ENCODE data around the gene PCDHGA4.
"Not testable (repeated sequence)": the region's sequence is repeated elsewhere in the genome, so short reads cannot be mapped to it uniquely, and the experiment has no call there.

The PCDHGA4 gene

DNA sequence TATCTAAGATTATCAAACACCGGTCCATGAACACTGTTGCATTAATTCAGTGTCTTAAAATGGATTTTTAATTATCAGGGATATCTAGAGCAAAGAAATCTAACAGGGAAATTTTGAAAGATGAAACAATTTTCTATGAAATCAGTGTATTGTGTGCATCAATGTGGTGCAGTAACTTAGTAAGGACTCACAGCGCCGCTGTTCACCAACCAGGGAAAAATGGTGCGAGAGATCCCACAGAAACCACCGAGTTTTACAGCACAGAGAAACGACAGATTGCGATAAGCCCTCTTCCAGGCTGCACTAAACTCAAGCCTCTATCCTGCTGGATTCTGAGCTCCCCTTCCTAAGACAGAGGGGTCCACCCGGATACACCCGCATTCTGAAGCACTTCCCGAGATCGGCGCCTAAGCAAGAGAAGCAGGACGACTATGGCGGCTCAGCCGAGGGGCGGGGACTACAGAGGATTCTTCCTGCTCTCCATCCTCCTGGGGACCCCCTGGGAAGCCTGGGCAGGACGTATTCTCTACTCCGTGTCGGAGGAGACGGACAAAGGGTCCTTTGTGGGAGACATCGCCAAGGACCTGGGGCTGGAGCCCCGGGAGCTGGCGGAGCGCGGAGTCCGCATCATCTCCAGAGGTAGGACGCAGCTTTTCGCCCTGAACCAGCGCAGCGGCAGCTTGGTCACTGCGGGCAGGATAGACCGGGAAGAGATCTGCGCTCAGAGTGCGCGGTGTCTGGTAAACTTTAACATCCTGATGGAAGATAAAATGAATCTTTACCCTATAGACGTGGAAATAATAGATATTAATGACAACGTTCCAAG lies 27.9 kb downstream of the PCDHGA4 start, which contains the start of gene PCDHGA7:
Gene PCDHGA7 (plus strand): TSS at position 274 of the 826 bp plus-strand sequence. CDS start 158 bp downstream, at position 432.
- in situ Hi-C loops (cut with MboI; ENCODE audit: low sequenced_read_pairs), result no loop called here

DNA sequence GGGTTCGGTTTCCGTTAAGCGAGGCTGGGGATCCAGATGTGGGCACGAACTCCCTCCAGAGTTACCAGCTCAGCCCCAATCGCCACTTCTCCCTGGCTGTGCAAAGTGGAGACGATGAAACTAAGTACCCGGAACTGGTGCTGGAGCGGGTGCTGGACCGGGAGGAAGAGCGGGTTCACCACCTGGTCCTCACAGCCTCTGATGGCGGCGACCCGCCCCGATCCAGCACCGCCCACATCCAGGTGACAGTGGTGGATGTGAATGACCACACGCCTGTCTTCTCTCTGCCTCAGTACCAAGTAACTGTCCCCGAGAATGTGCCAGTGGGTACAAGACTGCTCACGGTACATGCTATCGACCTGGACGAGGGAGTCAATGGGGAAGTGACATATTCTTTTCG lies 28.5 kb downstream of the PCDHGA4 start:
- in situ Hi-C loops (cut with MboI; ENCODE audit: low sequenced_read_pairs), result no loop called here

DNA sequence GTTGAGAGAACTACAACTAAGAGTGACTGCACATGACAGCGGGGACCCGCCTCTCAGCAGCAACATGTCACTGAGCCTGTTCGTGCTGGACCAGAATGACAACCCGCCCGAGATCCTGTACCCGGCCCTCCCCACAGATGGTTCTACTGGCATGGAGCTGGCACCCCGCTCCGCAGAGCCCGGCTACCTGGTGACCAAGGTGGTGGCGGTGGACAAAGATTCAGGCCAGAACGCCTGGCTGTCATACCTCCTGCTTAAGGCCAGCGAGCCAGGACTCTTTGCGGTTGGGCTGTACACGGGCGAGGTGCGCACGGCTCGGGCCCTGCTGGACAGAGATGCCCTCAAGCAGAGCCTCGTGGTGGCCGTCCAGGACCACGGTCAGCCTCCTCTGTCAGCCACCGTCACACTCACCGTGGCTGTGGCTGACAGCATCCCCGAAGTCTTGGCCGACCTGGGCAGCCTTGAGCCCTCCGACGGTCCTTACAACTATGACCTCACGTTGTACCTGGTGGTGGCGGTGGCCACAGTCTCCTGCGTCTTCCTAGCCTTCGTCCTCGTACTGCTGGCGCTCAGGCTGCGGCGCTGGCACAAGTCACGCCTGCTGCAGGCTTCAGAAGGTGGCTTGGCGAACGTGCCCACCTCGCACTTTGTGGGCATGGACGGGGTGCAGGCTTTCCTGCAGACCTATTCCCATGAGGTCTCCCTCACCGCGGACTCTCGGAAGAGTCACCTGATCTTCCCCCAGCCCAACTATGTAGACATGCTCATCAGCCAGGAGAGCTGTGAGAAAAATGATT lies 29.8 kb downstream of the PCDHGA4 start:
- in situ Hi-C loops (cut with MboI; ENCODE audit: low sequenced_read_pairs), result no loop called here

DNA sequence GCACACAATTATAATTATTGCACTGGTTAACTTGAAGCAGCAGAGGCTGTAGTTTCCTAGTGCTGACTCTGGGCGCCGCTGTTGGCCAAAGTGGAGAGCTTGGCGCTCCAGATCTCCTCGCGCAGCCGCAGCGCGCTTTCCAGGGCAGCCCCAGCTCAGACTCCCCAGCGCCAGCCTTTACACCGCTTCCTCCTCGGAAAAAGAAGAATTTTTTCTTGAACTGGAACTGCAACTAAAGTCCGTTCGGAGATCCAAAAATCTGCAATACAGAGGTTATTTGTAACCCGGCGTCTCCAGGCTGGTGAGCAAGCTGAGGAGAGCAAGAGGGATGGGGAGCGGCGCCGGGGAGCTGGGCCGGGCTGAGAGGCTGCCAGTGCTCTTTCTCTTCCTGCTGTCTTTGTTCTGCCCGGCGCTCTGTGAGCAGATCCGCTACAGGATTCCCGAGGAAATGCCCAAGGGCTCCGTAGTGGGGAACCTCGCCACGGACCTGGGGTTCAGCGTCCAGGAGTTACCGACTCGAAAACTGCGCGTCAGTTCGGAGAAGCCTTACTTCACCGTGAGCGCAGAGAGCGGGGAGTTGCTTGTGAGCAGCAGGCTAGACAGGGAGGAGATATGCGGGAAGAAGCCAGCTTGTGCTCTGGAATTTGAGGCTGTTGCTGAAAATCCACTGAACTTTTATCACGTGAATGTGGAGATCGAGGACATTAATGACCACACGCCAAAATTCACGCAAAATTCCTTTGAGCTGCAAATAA lies 32.9 kb downstream of the PCDHGA4 start, which contains the start of gene PCDHGB4:
Gene PCDHGB4 (plus strand): TSS at position 142 of the 755 bp plus-strand sequence. CDS start 187 bp downstream, at position 329.
- in situ Hi-C loops (cut with MboI; ENCODE audit: low sequenced_read_pairs), result not testable (repeated sequence)

DNA sequence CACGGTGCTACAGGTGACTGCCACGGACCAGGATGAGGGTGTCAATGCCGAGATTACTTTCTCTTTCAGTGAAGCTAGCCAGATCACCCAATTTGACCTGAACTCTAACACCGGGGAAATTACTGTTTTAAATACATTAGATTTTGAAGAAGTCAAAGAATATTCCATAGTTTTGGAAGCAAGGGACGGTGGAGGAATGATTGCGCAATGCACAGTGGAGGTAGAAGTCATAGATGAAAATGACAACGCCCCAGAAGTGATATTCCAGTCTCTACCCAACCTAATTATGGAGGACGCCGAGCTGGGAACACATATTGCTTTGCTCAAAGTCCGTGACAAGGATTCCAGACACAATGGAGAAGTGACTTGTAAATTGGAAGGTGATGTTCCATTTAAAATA lies 33.8 kb downstream of the PCDHGA4 start:
- in situ Hi-C loops (cut with MboI; ENCODE audit: low sequenced_read_pairs), result no loop called here

DNA sequence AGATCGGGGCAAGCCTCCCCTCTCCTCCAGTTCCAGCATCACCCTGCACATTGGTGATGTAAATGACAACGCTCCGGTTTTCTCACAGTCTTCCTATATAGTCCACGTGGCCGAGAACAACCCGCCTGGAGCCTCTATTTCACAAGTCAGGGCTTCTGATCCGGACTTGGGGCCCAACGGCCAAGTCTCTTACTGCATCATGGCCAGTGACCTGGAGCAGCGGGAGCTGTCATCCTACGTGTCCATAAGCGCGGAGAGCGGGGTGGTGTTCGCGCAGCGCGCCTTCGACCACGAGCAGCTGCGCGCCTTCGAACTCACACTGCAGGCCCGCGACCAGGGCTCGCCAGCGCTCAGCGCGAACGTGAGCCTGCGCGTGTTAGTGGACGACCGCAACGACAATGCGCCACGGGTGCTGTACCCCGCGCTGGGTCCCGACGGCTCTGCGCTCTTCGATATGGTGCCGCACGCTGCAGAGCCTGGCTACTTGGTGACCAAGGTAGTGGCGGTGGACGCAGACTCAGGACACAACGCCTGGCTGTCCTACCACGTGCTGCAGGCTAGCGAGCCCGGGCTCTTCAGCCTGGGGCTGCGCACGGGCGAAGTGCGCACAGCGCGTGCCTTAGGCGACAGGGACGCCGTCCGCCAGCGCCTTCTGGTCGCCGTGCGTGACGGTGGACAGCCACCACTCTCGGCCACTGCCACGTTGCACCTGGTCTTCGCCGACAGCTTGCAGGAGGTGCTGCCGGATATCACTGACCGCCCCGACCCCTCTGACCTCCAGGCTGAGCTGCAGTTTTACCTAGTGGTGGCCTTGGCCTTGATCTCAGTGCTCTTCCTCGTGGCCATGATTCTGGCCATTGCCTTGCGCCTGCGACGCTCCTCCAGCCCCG lies 34.6 kb downstream of the PCDHGA4 start:
- in situ Hi-C loops (cut with MboI; ENCODE audit: low sequenced_read_pairs), result no loop called here

DNA sequence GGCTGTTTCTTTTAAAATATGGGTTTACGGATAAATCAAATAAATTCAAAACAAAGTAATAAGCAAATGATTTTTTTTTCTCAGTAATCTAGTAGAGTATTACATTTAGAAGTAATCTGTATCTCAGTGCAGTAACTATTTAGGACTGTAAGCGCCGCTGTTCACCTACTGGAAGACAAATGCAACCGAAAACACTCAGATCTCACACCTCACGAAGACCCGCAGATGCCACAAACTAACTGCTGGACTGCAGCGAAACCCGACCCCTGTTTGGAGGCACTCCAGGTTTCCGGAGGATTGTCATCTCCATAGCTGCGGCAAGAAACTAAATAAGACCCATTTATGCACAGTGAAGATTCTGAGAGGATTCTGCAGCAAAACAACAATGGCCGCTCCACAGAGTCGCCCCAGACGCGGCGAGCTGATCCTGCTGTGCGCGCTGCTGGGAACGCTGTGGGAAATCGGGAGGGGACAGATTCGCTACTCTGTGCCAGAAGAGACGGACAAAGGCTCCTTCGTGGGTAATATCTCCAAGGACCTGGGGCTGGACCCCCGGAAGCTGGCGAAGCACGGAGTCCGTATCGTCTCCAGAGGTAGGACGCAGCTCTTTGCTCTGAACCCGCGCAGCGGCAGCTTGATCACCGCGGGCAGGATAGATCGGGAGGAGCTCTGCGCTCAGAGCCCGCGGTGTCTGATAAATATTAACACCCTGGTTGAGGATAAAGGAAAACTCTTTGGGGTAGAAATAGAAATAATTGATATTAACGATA lies 37.8 kb downstream of the PCDHGA4 start, which contains the start of gene PCDHGA8:
Gene PCDHGA8 (plus strand): TSS at position 205 of the 770 bp plus-strand sequence. CDS start 181 bp downstream, at position 386.
- in situ Hi-C loops (cut with MboI; ENCODE audit: low sequenced_read_pairs), result no loop called here

DNA sequence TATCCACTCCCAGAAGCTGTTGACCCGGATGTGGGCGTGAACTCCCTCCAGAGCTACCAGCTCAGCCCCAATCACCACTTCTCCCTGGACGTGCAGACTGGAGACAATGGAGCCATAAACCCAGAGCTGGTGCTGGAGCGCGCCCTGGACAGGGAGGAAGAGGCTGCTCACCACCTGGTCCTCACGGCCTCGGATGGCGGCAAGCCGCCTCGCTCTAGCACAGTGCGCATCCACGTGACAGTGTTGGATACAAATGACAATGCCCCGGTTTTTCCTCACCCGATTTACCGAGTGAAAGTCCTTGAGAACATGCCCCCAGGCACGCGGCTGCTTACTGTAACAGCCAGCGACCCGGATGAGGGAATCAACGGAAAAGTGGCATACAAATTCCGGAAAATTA lies 38.4 kb downstream of the PCDHGA4 start:
- in situ Hi-C loops (cut with MboI; ENCODE audit: low sequenced_read_pairs), result no loop called here

DNA sequence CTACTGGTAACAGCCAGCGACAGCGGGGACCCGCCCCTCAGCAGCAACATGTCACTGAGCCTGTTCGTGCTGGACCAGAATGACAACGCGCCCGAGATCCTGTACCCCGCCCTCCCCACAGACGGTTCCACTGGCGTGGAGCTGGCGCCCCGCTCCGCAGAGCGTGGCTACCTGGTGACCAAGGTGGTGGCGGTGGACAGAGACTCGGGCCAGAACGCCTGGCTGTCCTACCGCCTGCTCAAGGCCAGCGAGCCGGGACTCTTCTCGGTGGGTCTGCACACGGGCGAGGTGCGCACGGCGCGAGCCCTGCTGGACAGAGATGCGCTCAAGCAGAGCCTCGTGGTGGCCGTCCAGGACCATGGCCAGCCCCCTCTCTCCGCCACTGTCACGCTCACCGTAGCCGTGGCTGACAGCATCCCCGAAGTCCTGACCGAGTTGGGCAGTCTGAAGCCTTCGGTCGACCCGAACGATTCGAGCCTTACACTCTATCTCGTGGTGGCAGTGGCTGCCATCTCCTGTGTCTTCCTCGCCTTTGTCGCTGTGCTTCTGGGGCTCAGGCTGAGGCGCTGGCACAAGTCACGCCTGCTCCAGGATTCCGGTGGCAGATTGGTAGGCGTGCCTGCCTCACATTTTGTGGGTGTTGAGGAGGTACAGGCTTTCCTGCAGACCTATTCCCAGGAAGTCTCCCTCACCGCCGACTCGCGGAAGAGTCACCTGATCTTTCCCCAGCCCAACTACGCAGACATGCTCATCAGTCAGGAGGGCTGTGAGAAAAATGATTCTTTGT lies 39.8 kb downstream of the PCDHGA4 start:
- in situ Hi-C loops (cut with MboI; ENCODE audit: low sequenced_read_pairs), result not testable (repeated sequence)

DNA sequence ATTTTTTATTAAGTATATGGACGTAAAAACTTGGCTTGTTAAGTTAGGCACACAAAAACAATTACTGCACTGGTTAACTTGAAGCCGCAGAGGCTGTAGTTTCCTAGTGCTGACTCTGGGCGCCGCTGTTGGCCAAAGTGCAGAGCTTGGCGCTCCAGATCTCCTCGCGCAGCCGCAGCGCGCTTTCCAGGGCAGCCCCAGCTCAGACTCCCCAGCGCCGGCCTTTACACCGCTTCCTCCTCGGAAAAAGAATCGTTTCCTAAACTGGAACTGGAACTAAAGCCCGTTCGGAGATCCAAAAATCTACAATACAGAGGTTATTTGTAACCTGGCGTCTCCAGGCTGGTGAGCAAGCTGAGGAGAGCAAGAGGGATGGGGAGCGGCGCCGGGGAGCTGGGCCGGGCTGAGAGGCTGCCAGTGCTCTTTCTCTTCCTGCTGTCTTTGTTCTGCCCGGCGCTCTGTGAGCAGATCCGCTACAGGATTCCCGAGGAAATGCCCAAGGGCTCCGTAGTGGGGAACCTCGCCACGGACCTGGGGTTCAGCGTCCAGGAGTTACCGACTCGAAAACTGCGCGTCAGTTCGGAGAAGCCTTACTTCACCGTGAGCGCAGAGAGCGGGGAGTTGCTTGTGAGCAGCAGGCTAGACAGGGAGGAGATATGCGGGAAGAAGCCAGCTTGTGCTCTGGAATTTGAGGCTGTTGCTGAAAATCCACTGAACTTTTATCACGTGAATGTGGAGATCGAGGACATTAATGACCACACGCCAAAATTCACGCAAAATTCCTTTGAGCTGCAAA lies 43.1 kb downstream of the PCDHGA4 start, which contains the start of gene PCDHGB5:
Gene PCDHGB5 (plus strand): TSS at position 192 of the 796 bp plus-strand sequence. CDS start 181 bp downstream, at position 373.
- in situ Hi-C loops (cut with MboI; ENCODE audit: low sequenced_read_pairs), result not testable (repeated sequence)

DNA sequence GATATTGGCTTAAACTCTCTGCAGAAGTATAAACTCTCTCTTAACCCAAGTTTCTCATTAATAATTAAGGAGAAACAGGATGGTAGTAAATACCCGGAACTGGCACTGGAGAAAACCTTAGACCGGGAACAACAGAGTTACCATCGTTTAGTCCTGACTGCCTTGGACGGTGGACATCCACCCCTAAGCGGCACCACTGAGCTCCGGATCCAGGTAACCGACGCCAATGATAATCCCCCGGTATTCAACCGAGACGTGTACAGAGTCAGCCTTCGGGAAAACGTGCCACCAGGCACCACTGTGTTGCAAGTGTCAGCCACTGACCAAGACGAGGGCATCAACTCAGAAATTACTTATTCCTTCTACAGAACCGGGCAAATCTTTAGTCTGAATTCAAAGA lies 43.8 kb downstream of the PCDHGA4 start:
- in situ Hi-C loops (cut with MboI; ENCODE audit: low sequenced_read_pairs), result no loop called here

DNA sequence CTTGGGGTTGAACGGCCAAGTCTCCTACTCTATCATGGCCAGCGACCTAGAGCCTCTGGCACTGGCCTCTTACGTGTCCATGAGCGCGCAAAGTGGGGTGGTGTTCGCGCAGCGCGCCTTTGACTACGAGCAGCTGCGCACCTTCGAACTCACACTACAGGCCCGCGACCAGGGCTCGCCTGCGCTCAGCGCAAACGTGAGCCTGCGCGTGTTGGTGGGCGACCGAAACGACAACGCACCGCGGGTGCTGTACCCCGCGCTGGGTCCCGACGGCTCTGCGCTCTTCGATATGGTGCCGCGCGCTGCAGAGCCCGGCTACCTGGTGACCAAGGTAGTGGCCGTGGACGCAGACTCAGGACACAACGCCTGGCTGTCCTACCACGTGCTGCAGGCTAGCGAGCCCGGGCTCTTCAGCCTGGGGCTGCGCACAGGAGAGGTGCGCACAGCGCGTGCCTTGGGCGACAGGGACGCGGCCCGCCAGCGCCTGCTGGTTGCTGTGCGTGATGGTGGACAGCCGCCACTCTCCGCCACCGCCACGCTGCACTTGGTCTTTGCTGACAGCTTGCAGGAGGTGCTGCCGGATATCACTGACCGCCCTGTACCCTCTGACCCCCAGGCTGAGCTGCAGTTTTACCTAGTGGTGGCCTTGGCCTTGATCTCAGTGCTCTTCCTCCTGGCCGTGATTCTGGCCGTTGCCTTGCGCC lies 44.9 kb downstream of the PCDHGA4 start:
- in situ Hi-C loops (cut with MboI; ENCODE audit: low sequenced_read_pairs), result no loop called here

DNA sequence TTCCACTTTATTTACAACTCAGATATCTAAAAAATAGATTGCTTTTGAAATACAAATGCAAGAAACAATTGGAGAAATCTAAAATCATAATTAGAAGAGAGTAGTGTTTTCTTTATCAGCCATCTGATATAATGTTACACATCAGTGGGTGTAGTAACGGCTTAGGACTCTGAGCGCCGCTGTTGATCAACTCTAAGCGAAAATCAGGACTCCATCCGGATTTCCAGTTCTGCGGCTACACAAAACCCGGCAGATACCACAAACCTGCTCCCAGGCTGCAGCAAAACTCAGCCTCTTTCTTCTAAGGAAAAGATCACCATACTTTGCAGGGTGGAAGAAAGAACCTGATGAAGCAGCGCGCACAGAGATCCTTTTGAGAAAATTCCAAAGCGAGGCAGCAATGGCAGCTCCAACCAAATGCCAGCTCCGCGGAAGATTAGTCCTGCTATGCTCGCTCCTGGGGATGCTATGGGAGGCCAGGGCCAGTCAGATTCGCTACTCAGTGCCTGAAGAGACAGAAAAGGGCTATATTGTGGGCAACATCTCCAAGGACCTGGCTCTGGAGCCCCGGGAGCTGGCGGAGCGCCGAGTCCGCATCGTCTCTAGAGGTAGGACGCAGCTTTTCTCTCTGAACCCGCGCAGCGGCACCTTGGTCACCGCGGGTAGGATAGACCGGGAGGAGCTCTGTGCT lies 47.9 kb downstream of the PCDHGA4 start, which contains the start of gene PCDHGA9:
Gene PCDHGA9 (plus strand): TSS at position 226 of the 691 bp plus-strand sequence. CDS start 175 bp downstream, at position 401.
- in situ Hi-C loops (cut with MboI; ENCODE audit: low sequenced_read_pairs), result no loop called here

DNA sequence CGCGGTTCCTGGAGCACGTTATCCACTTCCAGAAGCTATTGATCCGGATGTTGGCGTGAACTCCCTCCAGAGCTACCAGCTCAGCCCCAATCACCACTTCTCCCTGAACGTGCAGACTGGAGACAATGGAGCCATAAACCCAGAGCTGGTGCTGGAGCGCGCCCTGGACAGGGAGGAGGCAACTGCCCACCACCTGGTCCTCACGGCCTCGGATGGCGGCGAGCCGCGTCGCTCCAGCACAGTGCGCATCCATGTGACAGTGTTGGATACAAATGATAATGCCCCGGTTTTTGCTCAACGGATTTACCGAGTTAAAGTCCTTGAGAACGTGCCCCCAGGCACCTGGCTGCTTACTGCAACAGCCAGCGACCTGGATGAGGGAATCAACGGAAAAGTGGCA lies 48.6 kb downstream of the PCDHGA4 start:
- in situ Hi-C loops (cut with MboI; ENCODE audit: low sequenced_read_pairs), result no loop called here

Measured in HL-60/S4 treated with phorbol 12-myristate 13-acetate at 8.2 ng/mL for 4 days and 3 days (cell line).